ENCODE measurements around the gene SLC36A2.

Gene SLC36A2

GRCh38 chr5:151283120-151283825, 64.1 kb downstream of the SLC36A2 start:
- DNase-seq (ENCODE audit: low read depth in 2 of 2), result no peak

- no peak for DNase-seq (ENCODE audit: low read depth in 2 of 2)
Measured at GRCh38 chr5:151281001-151281639, 66.2 kb downstream of the SLC36A2 start.

GRCh38 chr5:151280443-151280842, 66.9 kb downstream of the SLC36A2 start:
- DNase-seq (ENCODE audit: low read depth in 2 of 2), result no peak

GRCh38 chr5:151278845-151279244, 68.5 kb downstream of the SLC36A2 start:
- no peak for DNase-seq (ENCODE audit: low read depth in 2 of 2)

GRCh38 chr5:151275803-151276202, 71.6 kb downstream of the SLC36A2 start:
- no peak for DNase-seq (ENCODE audit: low read depth in 2 of 2)

- DNase-seq (ENCODE audit: low read depth in 2 of 2), result no peak
Measured at GRCh38 chr5:151274666-151275065, 72.7 kb downstream of the SLC36A2 start.

- no peak for DNase-seq (ENCODE audit: low read depth in 2 of 2)
Measured at GRCh38 chr5:151271336-151271735, 76.0 kb downstream of the SLC36A2 start.

GRCh38 chr5:151270599-151270998, 76.8 kb downstream of the SLC36A2 start:
- DNase-seq (ENCODE audit: low read depth in 2 of 2), result no peak

- no peak for DNase-seq (ENCODE audit: low read depth in 2 of 2)
Measured at GRCh38 chr5:151267491-151268260, 79.7 kb downstream of the SLC36A2 start.

All from stimulated activated CD4-positive, alpha-beta T cell treated with anti-CD3 and anti-CD28 coated beads, Interleukin-1b, Interleukin-23, amount 100 ng/mL, for 1 hour (primary cell).